ENCODE results near the gene POLR3A. TPM values are rescaled to one million over a fixed set of nuclear protein-coding genes. Genes with fewer than 3 reads are reported as not detected.

Gene POLR3A
- total and polyA plus RNA-seq, 2 of the 13 experiments (the other 11 are each of a cell fraction or from before 2014, with no cell fraction given) = 13.6 to 19.2 TPM

GRCh38 chr10:77975086-77975666 is 54.1 kb downstream of the POLR3A start (continued):
- TF ChIP-seq ZNF20 (CRISPR knock-in tag; IDR thresholded peaks at IDR 0.05) = no peak
- no peak for TF ChIP-seq PCBP1 (IDR thresholded peaks at IDR 0.05; ENCODE audit: borderline replicate concordance, low read depth, low read length)
- TF ChIP-seq MBNL3 (CRISPR knock-in tag; conservative IDR thresholded peaks at IDR 0.05) = no peak
- TF ChIP-seq ZNF280D (CRISPR knock-in tag; IDR thresholded peaks at IDR 0.05) = no peak
- TF ChIP-seq ARID5B (CRISPR knock-in tag; IDR thresholded peaks at IDR 0.05) = peak; percentile 64; the same call in 1 of the 2 replicates
- TF ChIP-seq CBX1 (IDR thresholded peaks at IDR 0.05; ENCODE audit: low read depth) = no peak
- no peak for TF ChIP-seq GLI4 (CRISPR knock-in tag; IDR thresholded peaks at IDR 0.05; ENCODE audit: borderline replicate concordance)
- no peak for TF ChIP-seq FOXK1 (CRISPR knock-in tag; IDR thresholded peaks at IDR 0.05; ENCODE audit: borderline replicate concordance, low read depth)
- no peak for TF ChIP-seq ZFY (CRISPR knock-in tag; IDR thresholded peaks at IDR 0.05)
- no peak for TF ChIP-seq PRDM4 (CRISPR knock-in tag; IDR thresholded peaks at IDR 0.05; ENCODE audit: borderline replicate concordance)
- TF ChIP-seq TBP (CRISPR knock-in tag; IDR thresholded peaks at IDR 0.05) = no peak
- no peak for TF ChIP-seq CREBL2 (CRISPR knock-in tag; IDR thresholded peaks at IDR 0.05; ENCODE audit: borderline replicate concordance)
- no peak for TF ChIP-seq SOX5 (CRISPR knock-in tag; IDR thresholded peaks at IDR 0.05; ENCODE audit: borderline replicate concordance)
- TF ChIP-seq POLR2G (IDR thresholded peaks at IDR 0.05; ENCODE audit: low read depth, low read length) = 0 out of 2 replicates have a peak, but pooled peaks have one; percentile 19
- TF ChIP-seq ZNF570 (CRISPR knock-in tag; IDR thresholded peaks at IDR 0.05; ENCODE audit: borderline replicate concordance) = no peak
- no peak for TF ChIP-seq POLR2AphosphoS2 (IDR thresholded peaks at IDR 0.05; ENCODE audit: low read depth, low read length)
- no peak for TF ChIP-seq ZNF713 (CRISPR knock-in tag; IDR thresholded peaks at IDR 0.05)
- no peak for TF ChIP-seq GABPB1 (CRISPR knock-in tag; IDR thresholded peaks at IDR 0.05)
